Epidermal melanocyte (primary cell): Measurements from ENCODE around the gene NDUFC2.
"Not testable (repeated sequence)": the region's sequence is repeated elsewhere in the genome, so short reads cannot be mapped to it uniquely, and the experiment has no call there.

Experiments used
- DNase-seq: peaks from one replicate; pipeline ENCODE4 v3.0.0; 2011; ENCODE audit warnings: low spot score; ENCODE audit not compliant: insufficient read length

NDUFC2 gene

GRCh38 chr11:78079232-78080083 is at the start of gene NDUFC2:
TSS of gene NDUFC2 (minus strand) at chr11:78079862. CDS start at chr11:78079744, 118 bp downstream.
- peak; percentile 68 for DNase-seq

- DNase-seq: no peak
Observed at GRCh38 chr11:78127403-78127802, 47.7 kb upstream of the NDUFC2 start.

- DNase-seq: no peak
Observed at GRCh38 chr11:78112582-78113275, 33.1 kb upstream of the NDUFC2 start.

DNA sequence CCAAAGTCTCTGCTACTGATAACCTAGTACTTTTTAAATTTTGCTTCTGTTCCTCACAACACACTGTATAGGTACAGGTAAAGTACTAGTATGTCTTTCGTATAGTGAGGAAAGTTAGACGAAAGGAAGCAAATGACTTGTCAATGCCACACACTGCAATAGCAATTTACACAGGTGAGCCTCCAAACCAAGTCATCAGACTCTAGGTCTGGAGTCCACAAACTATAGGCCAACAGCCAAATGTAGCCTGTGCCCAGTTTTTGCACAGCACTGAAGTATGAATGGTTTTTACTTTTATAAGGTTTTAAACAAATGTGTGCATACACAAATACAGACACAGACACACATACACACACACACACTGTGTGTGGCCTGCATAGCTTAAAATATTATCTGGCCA is 31.6 kb upstream of the NDUFC2 start:
- no peak for DNase-seq

- no peak for DNase-seq
Observed at GRCh38 chr11:78110830-78111229, 31.2 kb upstream of the NDUFC2 start.

GRCh38 chr11:78110351-78110750 is 30.7 kb upstream of the NDUFC2 start:
- no peak for DNase-seq

DNA sequence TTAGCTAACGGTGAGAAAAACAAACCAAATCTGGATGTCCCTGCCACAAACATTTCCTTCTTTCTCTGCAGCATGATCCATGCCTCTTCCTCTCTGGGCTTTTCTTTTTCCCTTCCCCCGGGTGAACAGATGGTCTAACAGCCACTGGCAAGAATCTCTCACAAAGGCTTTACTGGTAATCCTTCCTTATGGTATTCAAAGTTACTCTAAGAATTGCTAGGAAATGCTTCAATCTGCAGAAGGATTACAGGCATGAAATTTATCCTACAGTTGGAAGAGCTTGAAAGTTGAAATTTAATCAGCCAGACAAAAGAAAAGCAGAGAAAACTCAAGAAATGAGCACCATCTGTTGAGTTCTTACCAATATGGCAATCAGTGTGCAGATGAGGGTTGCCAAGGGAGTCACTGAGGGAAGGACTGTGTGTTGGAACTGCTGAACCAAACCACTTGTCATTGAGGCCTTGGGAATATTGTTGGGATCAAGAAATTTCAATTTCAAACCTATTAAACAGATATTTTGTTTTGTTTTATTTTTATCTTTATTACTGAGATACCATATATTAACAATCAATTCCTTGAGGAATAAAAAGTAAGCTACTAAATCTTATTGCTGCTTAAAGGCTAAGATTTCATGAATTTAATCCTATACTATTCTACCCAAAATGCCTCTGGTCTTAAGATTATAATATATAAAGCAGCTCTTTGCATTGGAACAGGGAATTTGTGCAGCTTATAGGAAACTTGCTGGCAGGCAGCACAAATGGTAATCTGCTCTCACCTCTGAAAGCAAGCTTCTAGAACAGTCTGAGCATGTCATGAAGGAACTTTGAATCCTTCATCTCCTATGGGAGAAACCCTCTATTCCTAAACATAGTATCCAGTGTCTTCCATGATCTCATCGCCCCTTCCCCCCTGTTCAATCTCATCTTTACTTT is 29.7 kb upstream of the NDUFC2 start:
- DNase-seq: no peak

- DNase-seq: no peak
Observed at GRCh38 chr11:78100676-78101472, 21.2 kb upstream of the NDUFC2 start.

DNA sequence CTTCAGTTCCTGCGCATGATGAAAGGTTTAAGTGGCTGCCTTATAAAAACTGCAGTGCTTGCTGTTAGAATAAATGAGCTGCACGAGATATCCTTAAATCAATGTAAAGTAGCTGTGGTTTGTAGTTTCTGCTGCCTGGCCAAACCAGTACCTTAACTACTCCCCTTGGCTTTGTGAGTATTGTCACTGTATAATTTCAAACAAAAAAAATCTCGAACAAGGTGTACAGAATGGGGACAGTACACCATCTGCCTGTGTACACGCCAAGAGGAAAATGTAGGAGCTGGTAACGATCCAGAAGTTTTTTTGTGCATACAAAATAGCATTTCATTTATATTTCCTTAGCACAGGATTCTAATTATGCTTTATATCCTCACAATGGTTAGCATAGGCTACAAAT is 20.6 kb upstream of the NDUFC2 start:
- no peak for DNase-seq

GRCh38 chr11:78099666-78100065 is 20.0 kb upstream of the NDUFC2 start:
- no peak for DNase-seq

- DNase-seq: no peak
Observed at GRCh38 chr11:78097666-78098385, 18.2 kb upstream of the NDUFC2 start.

DNA sequence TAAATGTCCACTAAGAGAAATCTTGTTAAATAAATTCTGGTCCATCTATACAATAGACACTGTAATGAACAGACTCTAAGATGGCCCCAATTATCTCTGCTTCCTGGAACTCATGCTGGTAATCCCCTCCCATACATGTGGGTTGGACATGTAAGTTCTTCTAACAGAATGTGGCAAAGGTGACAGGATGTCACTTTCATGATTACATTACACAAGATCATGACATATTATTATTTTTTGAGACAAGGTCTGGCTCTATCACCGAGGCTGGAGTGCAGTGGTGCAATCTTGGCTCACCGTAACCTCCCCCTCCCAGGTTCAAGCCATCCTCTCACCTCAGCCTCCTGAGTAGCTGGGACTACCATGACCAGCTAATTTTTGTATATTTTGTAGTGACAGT is 14.6 kb upstream of the NDUFC2 start:
- no peak for DNase-seq

DNA sequence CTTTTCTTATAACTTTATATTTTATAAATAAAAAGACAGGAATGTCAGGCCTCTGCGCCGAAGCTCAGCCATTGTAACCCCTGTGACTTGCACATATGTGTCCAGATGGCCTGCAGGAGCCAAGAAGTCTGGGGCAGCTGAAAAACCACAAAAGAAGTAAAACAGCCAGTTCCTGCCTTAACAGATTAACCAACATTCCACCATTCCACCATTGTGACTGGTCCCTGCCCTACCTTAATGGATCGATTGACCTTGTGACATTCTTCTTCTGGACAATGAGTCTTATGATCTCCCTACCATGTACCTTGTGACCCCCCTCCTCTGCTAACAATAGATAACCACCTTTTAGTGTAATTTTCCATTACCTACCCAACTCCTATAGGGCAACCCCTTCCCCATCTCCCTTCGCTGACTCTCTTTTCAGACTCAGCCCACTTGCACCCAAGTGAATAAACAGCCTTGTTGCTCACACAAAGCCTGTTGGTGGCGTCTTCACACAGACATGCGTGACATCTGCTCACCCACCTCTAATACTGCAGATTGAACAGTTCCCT is 6.9 kb upstream of the NDUFC2 start:
- not testable (repeated sequence) for DNase-seq

DNA sequence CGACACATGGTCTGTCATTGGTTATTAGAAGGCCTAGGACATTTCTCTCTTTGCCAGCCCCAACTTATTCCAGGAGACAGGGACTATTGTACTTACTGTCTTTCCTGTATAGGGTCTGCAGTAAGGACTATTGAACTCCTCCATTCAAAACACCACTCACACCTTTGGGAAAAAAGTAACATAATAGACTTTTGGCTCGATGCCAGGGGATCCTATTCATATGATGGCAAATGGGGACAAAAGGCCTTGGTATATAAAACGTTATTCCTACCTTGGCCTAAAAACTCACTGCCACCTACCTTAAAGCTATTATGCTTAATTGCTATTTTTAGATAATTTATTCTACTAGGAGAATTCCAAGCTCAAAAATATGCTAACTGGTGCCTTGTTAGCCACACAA is 6.3 kb upstream of the NDUFC2 start:
- DNase-seq: no peak

GRCh38 chr11:78084506-78084905 is 4.8 kb upstream of the NDUFC2 start:
- not testable (repeated sequence) for DNase-seq

DNA sequence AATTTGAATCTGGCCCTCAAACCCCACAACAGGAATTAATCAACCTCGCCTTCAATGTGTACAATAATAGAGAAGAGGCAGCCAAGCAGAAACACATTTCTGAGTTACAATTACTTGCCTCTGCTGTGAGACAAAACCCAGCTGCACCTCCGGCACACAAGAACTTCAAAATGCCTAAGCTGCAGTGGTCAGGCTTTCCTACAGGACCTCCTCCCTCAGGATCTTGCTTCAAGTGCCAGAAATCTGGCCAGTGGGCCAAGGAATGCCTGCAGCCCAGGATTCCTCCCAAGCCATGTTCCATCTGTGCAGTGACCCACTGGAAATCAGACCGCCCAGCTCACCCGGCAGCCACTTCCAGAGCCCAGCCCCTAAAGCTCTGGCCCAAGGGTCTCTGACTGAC is 3.4 kb upstream of the NDUFC2 start:
- DNase-seq: no peak

GRCh38 chr11:78082146-78082545 is 2.5 kb upstream of the NDUFC2 start:
- no peak for DNase-seq

- DNase-seq: no peak
Observed at GRCh38 chr11:78081583-78081982, 1.9 kb upstream of the NDUFC2 start.

- no peak for DNase-seq
Observed at GRCh38 chr11:78080818-78081495, 1.3 kb upstream of the NDUFC2 start.
